PFSK-1 (cell line): Measurements from ENCODE around the gene DOC2B.

Experiments used
- FOXP2 ChIP-seq: optimal IDR thresholded peaks from 2 replicates; pipeline ENCODE3; 2011; ENCODE audit warnings: borderline replicate concordance, control low read depth, inconsistent platforms; ENCODE audit not compliant: insufficient read depth; ENCODE audit errors: extremely low read length, extremely low read depth
- POLR2AphosphoS5 ChIP-seq: IDR thresholded peaks from 2 replicates; pipeline ENCODE4 v1.6.1; 2012; ENCODE audit warnings: low read depth, mild to moderate bottlenecking, control low read depth, low read length, moderate library complexity
- SIN3A ChIP-seq: IDR thresholded peaks from 2 replicates; pipeline ENCODE4 v1.6.1; 2012; ENCODE audit warnings: mild to moderate bottlenecking, low read length, moderate library complexity, borderline replicate concordance; ENCODE audit not compliant: insufficient read depth
- TAF1 ChIP-seq: IDR thresholded peaks from 2 replicates; pipeline ENCODE4 v1.6.1; 2012; ENCODE audit warnings: low read length, control low read depth, borderline replicate concordance; ENCODE audit not compliant: insufficient read depth
- TF ChIP-seq, protein P1 (sequence below), 2 experiments: IDR thresholded peaks; 2 replicates each; pipeline versions ENCODE4 v1.6.1 to v1.8.0; 2011 to 2012; ENCODE audit warnings: low read depth in 2 of 2, low read length in 2 of 2, control low read depth in 1 of 2, inconsistent platforms in 1 of 2, mild to moderate bottlenecking in 1 of 2, moderate library complexity in 1 of 2; ENCODE audit not compliant: insufficient read depth in 1 of 2

DNA sequence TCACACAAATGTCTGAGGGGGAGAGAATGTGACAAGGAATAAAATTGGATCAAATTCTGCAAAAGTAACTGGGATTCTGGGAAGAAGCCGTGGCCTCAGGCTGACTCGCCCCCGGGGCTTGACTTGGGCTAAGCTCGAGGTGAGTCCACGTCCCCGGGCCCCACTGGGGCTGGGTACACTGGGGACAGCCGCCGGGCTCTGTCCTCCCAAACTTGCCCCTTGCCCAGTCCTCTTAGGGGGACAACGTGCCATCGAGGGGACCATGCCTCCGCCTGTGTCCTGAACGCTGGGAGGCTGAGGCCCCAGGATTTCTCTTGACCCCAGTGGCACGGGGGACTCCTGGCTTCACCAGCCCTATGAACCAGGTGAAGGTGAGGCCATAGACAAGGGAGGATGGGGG lies 21.1 kb downstream of the DOC2B start:
- TF ChIP-seq POLR2AphosphoS5: no peak
- TF ChIP-seq, protein P1, sequence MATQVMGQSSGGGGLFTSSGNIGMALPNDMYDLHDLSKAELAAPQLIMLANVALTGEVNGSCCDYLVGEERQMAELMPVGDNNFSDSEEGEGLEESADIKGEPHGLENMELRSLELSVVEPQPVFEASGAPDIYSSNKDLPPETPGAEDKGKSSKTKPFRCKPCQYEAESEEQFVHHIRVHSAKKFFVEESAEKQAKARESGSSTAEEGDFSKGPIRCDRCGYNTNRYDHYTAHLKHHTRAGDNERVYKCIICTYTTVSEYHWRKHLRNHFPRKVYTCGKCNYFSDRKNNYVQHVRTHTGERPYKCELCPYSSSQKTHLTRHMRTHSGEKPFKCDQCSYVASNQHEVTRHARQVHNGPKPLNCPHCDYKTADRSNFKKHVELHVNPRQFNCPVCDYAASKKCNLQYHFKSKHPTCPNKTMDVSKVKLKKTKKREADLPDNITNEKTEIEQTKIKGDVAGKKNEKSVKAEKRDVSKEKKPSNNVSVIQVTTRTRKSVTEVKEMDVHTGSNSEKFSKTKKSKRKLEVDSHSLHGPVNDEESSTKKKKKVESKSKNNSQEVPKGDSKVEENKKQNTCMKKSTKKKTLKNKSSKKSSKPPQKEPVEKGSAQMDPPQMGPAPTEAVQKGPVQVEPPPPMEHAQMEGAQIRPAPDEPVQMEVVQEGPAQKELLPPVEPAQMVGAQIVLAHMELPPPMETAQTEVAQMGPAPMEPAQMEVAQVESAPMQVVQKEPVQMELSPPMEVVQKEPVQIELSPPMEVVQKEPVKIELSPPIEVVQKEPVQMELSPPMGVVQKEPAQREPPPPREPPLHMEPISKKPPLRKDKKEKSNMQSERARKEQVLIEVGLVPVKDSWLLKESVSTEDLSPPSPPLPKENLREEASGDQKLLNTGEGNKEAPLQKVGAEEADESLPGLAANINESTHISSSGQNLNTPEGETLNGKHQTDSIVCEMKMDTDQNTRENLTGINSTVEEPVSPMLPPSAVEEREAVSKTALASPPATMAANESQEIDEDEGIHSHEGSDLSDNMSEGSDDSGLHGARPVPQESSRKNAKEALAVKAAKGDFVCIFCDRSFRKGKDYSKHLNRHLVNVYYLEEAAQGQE (IDR thresholded peaks at IDR 0.05; ENCODE audit: insufficient read depth in 1 of 2, low read depth in 2 of 2, low read length in 2 of 2): no peak
- TF ChIP-seq SIN3A: no peak
- no peak for TF ChIP-seq TAF1
- no peak for TF ChIP-seq FOXP2
